ENCODE results near the gene JSRP1. TPM values are rescaled to one million over a fixed set of nuclear protein-coding genes. Genes with fewer than 3 reads are reported as not detected.
A peak's percentile ranks its signal among the peaks of the same experiment; 100 is the strongest.
"Not testable (repeated sequence)": the region's sequence is repeated elsewhere in the genome, so short reads cannot be mapped to it uniquely, and the experiment has no call there.

The JSRP1 gene
- total RNA-seq, 1 donor from 2014 or later, result not detected

DNA sequence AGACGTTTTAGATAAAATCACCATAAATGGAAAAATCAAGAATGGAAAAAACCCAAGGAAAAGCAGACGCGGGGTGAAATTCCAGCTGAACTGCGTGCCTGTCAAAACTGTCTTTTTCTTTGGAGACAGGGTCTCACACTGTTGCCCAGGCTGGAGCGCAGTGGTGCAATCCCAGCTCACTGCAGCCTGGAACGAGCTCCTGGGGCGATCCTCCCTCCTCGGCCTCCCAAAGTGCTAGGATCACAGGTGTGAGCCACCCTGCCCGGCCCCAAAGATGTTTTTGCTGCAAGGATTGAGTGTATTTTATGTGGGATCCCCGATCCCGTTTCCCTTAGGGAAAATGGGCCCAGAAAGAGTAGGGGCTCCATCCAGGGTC is 26.6 kb upstream of the JSRP1 start:
- DNase-seq (ENCODE audit: low read depth in 2 of 2), result no peak

DNA sequence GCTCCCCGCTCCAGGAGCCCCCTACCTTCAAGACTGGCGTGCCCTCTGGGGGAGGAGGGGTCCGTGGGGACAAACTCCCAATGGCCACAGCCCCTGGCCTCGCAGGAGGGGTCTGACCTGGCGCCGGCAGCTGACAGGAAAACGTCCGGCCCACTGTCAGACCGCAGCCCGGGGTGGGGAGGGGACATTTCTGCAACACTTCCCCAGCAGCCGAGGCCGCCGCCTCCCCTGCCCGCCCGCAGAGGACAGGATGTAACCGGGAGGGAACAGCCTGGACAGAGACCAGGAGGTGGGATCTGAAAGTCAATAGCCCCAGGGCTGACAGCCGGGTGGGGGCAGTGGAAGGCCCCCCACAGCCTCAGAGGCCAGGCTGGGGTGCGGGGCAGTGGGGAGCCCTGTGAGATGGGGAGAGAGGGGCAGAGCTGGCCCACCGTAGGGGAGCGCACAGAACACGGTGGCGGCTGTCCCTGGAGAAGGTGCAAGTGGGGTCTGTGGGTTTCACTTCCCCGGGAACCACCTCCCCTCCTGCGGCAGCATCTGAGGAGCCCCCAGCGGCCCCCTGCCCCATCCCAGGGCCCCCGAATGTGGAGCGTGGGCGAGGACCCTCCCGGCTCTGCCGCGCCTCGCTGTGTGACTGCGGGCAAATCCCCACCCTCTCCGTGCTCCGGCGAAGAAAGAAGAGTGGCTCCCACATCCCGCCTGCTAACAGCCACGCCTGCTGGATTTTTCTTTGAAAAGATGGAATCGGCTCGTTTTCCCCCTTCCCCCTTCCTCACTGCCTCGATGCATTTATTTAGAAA is 26.0 kb upstream of the JSRP1 start, which contains the start of gene PEAK3:
PEAK3 (minus strand) TSS at position 114 of the 800 bp plus-strand sequence. CDS start 1,244 bp downstream, outside the sequence.
- DNase-seq (ENCODE audit: low read depth in 2 of 2), result peak in 1 of 2 donors; percentile 70

DNA sequence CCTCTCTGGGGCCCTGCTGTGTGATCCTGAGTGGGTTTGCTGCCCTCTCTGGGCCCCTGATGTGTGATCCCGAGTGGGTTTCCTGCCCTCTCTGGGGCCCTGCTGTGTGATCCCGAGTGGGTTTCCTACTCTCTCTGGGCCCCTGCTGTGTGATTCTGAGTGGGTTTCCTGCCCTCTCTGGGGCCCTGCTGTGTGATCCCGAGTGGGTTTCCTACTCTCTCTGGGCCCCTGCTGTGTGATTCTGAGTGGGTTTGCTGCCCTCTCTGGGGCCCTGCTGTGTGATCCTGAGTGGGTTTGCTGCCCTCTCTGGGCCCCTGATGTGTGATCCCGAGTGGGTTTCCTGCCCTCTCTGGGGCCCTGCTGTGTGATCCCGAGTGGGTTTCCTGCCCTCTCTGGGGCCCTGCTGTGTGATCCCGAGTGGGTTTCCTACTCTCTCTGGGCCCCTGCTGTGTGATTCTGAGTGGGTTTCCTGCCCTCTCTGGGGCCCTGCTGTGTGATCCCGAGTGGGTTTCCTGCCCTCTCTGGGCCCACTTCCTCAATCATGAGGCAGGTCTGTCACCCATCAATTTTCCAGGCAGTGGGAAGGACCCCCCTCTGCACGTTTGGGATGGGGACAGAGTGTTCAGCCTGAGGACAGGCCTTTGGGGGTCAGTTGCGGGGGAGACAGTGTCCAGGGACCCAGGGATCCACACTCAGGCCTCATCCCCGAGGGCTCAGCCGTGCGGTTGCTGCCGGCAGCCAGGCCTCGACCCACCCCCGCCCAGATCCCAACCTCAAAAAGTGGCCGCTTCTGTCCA is 25.2 kb upstream of the JSRP1 start:
- not testable (repeated sequence) for DNase-seq (ENCODE audit: low read depth in 2 of 2)

DNA sequence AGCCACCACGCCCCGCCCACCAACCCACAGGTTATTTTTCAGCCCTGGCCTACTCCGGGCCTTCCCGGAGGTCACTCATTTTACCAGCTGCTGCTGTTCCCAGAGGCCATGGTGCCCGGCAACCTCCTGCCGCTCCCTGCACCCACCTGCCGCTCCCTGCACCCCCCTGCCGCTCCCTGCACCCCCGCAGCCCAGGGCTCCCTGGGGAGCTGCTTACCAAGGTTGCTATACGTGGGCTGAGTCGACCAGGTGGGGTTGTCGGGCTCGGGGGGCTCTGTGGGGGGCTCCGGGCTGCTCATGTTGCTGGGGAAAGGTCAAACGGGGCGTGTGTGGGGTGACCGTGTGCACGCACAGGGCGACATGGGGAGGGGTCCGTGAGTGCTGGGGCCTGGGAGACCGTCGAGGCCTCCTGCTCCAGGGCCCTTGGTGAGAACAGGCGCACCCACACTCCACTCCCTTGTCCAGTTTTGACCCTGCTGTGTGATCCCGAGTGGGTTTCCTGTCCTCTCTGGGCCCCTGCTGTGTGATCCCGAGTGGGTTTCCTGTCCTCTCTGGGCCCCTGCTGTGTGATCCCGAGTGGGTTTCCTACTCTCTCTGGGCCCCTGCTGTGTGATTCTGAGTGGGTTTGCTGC is 24.5 kb upstream of the JSRP1 start:
- no peak for DNase-seq (ENCODE audit: low read depth in 2 of 2)

DNA sequence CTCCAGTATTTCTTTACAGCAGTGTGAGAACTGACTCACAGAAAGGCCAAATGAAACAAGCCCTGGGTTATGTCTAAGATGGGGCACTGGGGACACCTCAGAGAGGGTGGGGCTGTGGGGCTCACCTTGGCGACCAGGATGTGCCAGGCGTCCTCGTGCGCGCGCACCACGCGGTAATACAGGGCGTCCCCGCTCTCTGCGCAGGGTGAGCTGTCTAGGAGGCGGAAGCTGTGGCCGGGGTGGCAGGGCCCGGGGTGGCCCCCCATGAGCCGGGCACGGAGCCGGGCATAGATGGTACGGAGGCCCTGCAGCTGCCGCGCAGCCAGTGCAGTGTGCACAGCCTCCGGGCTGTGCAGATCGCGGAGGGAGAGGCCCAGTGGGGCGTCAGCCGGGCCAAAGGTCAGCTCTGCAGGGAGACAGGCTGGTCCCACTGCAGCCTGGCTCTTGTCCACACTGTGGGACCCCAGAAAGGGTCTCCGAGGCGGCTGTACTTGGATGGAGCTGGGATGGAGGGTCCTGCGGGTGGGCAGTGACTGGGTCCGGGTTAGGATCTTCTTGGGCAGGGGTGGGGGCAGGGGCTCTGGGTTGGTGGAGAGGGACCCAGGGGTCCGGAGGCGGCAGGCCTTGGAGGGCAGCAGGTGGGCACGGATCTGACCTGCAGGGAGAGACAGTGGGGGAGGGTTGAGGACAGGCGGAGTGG is 22.4 kb upstream of the JSRP1 start:
- no peak for DNase-seq (ENCODE audit: low read depth in 2 of 2)

DNA sequence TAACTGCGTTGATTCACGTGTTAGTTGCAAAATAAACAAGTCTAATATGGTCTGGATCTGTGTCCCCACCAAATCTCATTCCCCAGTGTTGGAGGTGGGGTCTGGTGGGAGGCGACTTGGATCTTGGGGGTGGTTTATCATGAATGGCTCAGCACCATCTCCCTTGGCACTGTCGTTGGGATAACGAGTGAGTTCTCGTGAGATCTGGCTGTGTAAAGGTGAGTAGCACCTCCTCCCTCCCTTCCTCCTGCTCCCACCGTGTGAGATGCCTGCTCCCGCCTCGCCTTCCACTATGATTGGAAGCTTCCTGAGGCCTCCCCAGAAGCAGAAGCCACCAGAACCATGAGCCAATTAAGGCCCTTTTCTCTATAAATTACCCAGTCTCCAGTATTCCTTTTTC is 20.9 kb upstream of the JSRP1 start:
- DNase-seq (ENCODE audit: low read depth in 2 of 2), result no peak

DNA sequence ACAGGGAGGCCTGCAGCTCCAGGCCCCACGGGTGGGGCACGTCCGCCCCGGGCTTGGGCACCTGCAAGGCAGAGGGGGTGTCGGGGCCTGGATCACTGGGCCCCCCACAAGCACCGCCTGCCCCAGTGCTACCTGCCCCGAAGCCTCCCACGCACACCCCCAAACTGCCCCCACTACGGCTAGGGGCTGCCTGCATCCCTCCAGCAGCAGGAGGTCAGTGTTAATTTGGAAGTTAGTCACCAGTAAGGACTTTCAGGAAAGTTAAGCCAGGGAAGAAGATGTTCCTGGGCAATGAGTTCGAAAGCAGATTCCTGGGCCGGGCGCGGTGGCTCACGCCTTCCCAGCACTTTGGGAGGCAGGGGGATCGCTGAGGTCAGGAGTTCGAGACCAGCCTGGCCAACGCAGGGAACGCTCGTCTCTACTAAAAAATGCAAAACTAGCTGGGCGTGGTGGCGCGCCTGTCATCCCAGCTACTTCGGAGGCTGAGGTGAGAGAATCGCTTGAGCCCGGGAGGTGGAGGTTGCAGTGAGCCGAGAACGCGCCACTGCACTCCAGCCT is 20.3 kb upstream of the JSRP1 start:
- DNase-seq (ENCODE audit: low read depth in 2 of 2), result no peak

DNA sequence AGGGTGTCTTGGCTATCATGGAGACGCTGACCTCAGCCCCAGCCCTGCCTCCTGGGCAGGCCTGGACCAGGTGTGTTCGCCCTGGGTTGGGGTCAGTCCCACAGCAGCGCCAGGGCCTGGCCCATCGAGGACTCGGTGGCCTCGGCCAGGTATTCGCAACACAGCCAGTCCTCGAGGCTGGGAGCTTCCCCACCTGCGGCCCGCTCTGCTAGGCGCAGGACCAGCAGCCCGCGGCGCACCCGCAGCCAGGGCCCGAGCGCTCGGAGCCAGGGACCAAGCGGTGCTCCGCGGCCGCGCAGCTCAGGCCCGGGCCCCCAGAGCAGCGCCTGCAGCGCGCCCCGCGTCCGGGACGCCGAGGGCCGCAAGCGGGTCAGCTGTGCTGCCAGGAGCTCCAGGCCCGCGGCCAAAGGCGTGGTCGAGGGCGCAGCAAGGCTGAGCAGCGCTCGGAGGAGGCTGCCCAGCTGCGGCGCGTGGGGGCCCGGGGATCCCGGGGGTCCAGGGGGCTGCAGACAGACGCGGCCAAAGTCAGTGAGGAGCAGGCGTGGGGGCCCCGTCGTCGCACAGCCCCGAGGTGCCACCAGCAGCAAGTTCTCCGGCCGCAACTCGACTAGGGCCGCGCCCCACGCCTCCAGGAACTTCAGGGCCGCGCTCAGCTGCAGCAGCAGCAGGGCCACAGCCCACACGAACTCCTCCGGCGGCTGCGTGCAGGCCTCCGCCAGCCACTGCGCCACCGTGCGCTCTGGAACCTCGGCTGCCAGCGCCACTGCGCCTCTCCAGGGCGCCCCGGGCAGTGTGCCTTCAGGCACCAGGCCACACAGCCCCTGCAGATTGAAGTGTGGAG is 19.6 kb upstream of the JSRP1 start:
- DNase-seq (ENCODE audit: low read depth in 2 of 2), result no peak

DNA sequence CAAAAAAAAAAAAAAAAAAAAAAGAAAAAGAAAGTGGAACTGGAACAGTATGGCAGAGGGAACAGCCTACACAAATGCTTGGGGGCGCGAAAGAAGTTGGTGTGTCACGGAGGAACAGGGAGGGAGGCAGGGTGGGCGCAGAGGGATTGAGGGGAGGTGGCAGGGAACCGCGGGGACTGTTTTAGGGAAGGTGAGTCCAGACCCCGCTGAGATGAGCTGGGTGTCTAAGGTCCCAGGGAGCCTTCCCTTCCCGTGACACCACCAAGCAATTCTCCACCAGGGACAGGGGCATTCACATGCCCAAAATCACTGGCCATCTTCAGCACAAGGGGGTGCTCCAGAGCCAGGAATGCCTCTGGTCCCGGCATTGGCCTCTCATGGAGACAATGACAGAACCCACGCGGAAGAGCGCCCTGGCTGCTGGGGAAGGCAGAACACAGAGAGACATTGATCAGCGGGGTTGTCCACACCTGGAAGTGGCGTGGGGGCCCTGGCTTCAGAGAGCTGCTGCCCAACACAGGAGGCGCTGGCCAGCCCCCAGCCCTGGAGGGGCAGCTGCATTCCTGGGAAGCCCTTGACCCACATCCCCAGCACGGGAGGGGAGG is 18.8 kb upstream of the JSRP1 start:
- peak; percentile 60 to 85 for DNase-seq (ENCODE audit: low read depth in 2 of 2)

DNA sequence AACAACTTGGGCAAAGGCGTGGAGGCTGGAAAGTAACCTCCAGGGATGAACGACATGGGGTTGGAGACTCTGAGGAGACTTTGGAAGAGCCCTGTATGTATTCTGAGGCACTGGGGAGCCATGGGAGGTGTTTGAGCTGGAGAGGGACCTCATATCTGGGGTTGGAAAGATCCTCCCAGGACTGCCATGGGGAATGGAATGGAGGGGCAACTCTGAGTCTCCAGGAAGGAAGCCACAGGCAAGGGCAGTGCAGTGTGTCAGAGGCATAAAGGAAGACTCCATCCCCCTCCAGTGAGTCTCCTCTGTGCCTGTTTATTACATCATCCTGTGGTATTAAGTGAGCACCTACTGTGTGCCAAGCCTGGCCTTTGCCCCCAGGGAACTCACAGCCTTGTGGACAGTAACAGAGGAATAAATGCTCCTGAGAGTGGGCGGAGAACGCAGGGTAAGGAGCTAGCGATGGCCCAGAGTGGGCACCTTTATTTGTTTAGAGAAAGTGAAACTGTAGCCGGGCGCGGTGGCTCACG is 18.0 kb upstream of the JSRP1 start:
- DNase-seq (ENCODE audit: low read depth in 2 of 2), result no peak

DNA sequence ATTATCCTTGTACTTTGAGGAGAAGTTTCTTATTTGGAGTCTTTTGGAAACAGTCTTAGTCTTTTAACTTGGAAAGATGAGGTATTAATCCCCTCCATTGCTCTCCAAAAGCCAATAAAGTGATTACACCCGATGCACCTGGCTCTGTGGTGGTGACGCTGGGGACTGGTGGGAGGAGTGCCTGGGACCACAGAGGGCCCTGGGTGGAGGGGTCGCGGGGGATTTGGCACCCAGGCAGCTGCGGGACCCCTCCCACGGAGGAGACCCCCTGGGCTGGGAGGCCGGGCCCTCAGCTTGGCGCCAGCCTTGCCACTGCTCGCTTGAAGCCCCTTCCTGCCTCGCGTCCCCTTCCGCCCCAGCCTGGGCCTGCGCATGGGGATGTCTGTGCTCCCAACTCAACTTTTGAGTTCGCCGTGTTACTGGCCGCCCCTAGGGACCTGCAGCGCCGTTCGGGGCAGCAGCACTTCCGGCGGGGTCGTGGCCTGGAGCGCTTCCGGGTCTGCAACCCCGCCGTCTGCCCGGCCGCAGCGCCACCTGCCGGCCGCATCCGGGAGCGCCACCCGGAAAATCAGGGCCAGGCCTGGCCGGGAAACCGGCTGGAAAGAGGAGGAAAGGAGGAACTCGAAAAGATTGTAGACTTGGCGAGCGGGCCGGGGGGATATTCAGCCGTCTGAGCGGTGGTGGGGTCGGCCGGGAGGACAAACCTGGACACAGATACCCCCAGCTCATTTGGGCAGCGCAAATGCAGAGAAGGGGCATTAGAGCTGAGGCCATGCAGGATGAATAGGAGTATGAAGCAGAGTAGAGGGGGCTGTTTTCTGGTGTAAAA is 17.4 kb upstream of the JSRP1 start:
- DNase-seq (ENCODE audit: low read depth in 2 of 2), result peak; percentile 48 to 72

DNA sequence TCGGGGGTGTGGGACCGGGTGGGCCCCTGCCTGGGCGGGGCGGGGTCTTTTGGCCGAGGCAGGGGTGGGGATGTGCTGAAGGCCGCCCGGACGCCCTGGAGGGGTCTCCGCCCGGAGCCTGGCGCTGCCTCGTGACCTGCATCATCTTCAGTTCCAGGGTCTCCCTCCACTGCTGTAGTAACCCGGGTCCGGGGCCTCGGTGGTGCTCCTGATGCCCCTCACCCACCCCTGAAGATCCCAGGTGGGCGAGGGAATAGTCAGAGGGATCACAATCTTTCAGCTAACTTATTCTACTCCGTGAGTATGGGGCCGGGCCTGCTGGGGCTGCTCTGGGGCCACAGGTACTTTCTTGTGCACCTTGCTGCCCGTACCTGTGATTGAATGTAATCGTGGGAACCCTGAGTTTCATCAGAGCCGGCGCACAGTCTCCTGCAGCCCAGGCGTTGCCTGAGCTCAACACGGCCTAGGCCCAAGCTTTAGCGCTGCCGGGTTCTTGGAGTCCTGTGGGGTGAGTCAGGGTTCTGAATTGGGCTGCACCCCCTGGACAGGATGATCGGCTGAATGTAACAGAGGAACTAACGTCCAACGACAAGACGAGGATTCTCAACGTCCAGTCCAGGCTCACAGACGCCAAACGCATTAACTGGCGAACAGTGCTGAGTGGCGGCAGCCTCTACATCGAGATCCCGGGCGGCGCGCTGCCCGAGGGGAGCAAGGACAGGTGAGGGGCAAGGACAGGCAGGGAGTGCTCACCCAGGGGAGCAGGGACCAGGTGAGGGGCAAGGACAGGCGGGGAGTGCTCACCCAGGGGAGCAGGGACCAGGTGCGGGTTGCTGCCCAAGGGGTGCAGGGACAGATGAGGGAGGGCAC is 15.3 kb upstream of the JSRP1 start:
- no peak for DNase-seq (ENCODE audit: low read depth in 2 of 2)

DNA sequence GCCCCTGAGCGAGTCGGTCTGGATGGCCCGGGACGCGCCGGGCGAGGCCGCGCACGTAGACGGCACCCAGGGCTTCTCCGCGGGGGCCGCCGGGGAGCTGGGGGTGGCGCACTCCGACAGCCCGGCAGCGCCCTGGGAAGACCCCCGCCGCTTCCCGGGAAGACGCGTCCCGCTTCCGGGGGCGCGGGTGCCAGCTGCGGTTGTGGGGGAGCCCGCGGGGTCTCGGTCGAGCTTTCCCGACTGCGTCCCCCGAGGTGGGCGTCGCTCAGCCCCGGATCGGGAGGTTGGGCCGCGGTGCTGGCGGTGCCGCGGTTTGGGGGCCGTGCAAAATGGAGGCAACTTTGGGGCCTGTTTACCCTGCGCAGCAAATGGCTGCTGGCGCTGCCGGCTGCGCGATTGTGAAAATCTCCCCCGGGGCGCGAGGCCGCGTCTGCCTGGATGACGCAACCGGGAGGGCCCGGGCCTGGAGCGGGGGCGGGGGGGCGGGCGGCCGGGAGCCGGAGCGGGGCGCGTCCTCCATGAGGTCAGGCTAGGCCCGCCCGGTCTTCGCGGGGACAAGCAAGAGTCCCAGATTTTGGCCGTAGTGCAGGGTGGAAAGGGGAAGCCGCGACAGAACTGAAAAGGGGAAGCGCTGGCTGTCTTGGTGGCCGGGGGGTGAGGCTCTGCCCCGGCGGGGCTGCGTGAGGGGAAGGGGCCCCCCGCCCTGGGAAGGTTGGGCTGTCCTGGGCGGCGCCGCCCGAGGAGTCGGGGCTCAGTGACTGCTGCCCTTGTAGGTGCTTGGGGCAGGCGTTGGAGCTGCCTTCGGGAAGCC is 14.4 kb upstream of the JSRP1 start:
- DNase-seq (ENCODE audit: low read depth in 2 of 2), result peak; percentile 83 to 85

DNA sequence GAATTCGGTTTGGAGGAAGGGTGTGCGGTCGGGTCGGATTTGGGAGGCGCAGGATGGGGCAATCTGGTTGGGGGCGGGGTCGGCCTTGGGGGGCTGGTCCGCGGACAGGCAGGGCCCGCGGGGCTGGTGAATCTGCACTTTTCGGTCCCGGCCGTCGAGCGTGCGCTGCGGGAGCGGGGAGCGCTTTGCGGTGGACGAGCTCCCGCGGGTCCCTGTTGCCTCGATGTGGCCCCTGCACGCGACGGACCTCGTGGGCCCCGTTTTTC is 13.9 kb upstream of the JSRP1 start:
- DNase-seq (ENCODE audit: low read depth in 2 of 2), result peak in 1 of 2 donors; percentile 28

DNA sequence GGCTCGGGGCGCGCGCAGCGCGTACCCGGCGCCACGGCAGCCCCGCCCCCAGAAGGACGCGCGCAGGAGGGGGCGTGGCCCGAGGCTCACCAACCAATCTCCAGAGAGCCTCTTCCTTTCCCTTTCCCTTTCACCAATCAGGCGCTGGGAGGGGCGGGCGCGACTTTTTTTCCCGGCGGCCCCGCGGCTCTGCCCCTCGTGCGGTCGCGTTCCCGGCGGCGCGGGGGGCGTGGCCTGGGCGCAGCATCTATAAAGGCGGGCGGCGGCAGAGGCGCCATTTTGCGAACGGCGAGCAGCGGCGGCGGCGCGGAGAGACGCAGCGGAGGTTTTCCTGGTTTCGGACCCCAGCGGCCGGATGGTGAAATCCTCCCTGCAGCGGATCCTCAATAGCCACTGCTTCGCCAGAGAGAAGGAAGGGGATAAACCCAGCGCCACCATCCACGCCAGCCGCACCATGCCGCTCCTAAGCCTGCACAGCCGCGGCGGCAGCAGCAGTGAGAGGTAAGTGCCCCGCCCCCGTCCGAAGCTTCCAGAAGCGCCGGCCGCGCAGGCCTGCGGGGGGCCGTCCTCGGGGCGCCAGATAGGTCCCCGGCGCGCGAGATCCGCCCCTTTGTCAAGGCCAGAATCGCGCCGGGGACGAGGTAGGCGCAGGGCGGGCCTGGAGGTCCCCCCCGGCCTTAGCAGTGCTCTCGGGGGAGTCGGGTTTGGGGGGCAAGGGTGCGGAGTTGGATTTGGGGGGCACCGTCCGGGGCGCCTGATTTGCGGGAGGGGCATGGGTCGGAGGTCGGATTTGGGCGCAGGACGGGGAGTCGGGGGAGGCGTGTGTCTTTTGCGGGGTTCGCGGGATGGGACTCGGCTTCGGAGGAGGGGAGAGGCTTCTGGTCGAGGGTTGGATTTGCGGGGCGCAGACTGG is 13.3 kb upstream of the JSRP1 start:
- DNase-seq (ENCODE audit: low read depth in 2 of 2), result peak; percentile 97 to 98

DNA sequence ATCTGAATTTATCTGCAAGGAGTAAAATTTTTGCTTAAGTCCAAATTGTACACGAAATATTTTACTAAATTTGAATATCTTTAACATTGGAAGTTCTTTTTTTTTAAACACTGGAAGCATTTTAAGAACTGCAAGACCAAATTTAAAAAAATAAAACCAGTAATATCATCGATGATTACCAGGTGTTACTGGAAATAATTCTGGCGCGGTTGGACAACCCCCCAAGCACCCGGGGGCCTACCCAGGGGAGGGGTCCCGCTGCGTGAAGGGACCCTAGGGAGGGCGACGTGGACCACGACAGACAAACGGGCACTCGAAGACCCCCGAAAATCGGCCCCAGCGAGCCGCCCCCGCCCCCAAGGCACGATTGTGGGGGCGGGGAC is 12.6 kb upstream of the JSRP1 start:
- no peak for DNase-seq (ENCODE audit: low read depth in 2 of 2)

All from lung microvascular endothelial cell (primary cell).